Ovary (tissue), 3 donors: ENCODE measurements around the gene DEUP1.

ENCODE experiments used
- CTCF ChIP-seq, 3 donors: fragments of 450-650 bp in 2 of 3; fragments of 200-600 bp in 1 of 3; IDR thresholded peaks; one replicate each; pipeline versions ENCODE4 v1.5.1 to v1.8.0; 2016 to 2022; ENCODE audit warnings: antibody characterized with exemption in 3 of 3, mild to moderate bottlenecking in 1 of 3
- POLR2A ChIP-seq: fragments of 450-650 bp; IDR thresholded peaks from one replicate; pipeline ENCODE4 v1.6.1; 2017; ENCODE audit warnings: antibody characterized with exemption, mild to moderate bottlenecking, moderate library complexity
- donor health status: DM: no; HTN: no; CAD: no.

- TF ChIP-seq CTCF (IDR thresholded peaks at IDR 0.05): no peak
- no peak for TF ChIP-seq POLR2A
Measured at GRCh38 chr11:93487032-93487483, 156.5 kb downstream of the DEUP1 start.
